Skeletal muscle tissue (tissue), 4 donors: ENCODE data around the gene TM7SF3. TPM values are rescaled to one million over a fixed set of nuclear protein-coding genes. Genes with fewer than 3 reads are reported as not detected.
A peak's percentile ranks its signal among the peaks of the same experiment; 100 is the strongest.

Source experiments
- H3K27ac ChIP-seq: one replicate; pipeline ENCODE4 v1.7.0; 2013; ENCODE audit warnings: mild to moderate bottlenecking, low read depth, low read length, inconsistent platforms
- H3K27me3 ChIP-seq, 3 donors: one replicate each; pipeline ENCODE4 v1.7.0; 2013; ENCODE audit warnings: low read length in 3 of 3; ENCODE audit not compliant: control insufficient read depth in 3 of 3, insufficient read depth in 3 of 3
- H3K36me3 ChIP-seq, 3 donors: one replicate each; pipeline ENCODE4 v1.7.0; 2013; ENCODE audit warnings: low read length in 3 of 3; ENCODE audit not compliant: control insufficient read depth in 3 of 3, insufficient read depth in 3 of 3
- H3K4me1 ChIP-seq, 3 donors: one replicate each; pipeline ENCODE4 v1.7.0; 2013; ENCODE audit warnings: low read length in 3 of 3, mild to moderate bottlenecking in 3 of 3; ENCODE audit not compliant: control insufficient read depth in 3 of 3, insufficient read depth in 3 of 3
- H3K4me3 ChIP-seq, 3 donors: one replicate each; pipeline ENCODE4 v1.7.0; 2013; ENCODE audit warnings: low read length in 3 of 3
- H3K9ac ChIP-seq, 3 donors: one replicate each; pipeline ENCODE4 v1.7.0; 2013; ENCODE audit warnings: low read length in 3 of 3, mild to moderate bottlenecking in 3 of 3, moderate library complexity in 2 of 3, low read depth in 1 of 3
- H3K9me3 ChIP-seq, 3 donors: one replicate each; pipeline ENCODE4 v1.7.0; 2013; ENCODE audit warnings: low read length in 3 of 3; ENCODE audit not compliant: control insufficient read depth in 3 of 3
- total RNA-seq: library from RNA; depleted of rRNA; stranded (reverse); fragments of >200 nt; gene quantifications from one replicate; pipeline ENCODE4 v1.2.3, GENCODE V29; 2014
- donor health status: Osteomylitis.

The TM7SF3 gene
- total RNA-seq, 1 donor from 2014 or later = 31.8 TPM

- Histone ChIP-seq H3K4me3 (no peak overlapping the region), H3K4me1 (no peaks in the 10 kb centered on the region), H3K27me3 (no peaks in the 10 kb centered on the region), H3K9ac (no peak overlapping the region), H3K36me3 (no peaks in the 10 kb centered on the region), H3K9me3 (no peaks in the 10 kb centered on the region), H3K27ac (no peak overlapping the region)
These were observed 8.7 kb downstream of the TM7SF3 start for GRCh38 chr12:27005495-27005894.

- H3K9me3 ChIP-seq = no peaks in the 10 kb centered on the region
- H3K36me3 ChIP-seq = peaks cover 0 to 7% (median 3%) of the 10 kb centered on the region in 3 donors
- H3K27ac ChIP-seq = no peak overlapping the region
- no peak overlapping the region for H3K9ac ChIP-seq
- no peak overlapping the region for H3K4me3 ChIP-seq
- H3K4me1 ChIP-seq = no peaks in the 10 kb centered on the region
- no peaks in the 10 kb centered on the region for H3K27me3 ChIP-seq
These were observed 10.5 kb downstream of the TM7SF3 start for GRCh38 chr12:27003421-27004381.

- H3K27me3 ChIP-seq = no peaks in the 10 kb centered on the region
- H3K4me1 ChIP-seq = no peaks in the 10 kb centered on the region
- peaks cover 0 to 12% (median 7%) of the 10 kb centered on the region in 3 donors for H3K36me3 ChIP-seq
- H3K9me3 ChIP-seq = no peaks in the 10 kb centered on the region
- H3K27ac ChIP-seq = no peak overlapping the region
- H3K9ac ChIP-seq = no peak overlapping the region
- H3K4me3 ChIP-seq = no peak overlapping the region
These were observed 12.0 kb downstream of the TM7SF3 start for GRCh38 chr12:27002141-27002540.

- Histone ChIP-seq H3K27ac (no peak overlapping the region), H3K36me3 (peaks cover 0 to 15% (median 7%) of the 10 kb centered on the region in 3 donors)
These were observed 12.5 kb downstream of the TM7SF3 start for GRCh38 chr12:27001663-27002062.

GRCh38 chr12:27000961-27001360 is 13.2 kb downstream of the TM7SF3 start:
- Histone ChIP-seq H3K4me1 (no peaks in the 10 kb centered on the region), H3K9me3 (no peaks in the 10 kb centered on the region), H3K27me3 (no peaks in the 10 kb centered on the region), H3K4me3 (no peak overlapping the region), H3K9ac (no peak overlapping the region), H3K27ac (no peak overlapping the region), H3K36me3 (peaks cover 0 to 17% (median 7%) of the 10 kb centered on the region in 3 donors)

More at GRCh38 chr12:27001663-27002062, 12.5 kb downstream of the TM7SF3 start:
- H3K4me3 ChIP-seq = no peak overlapping the region
- no peaks in the 10 kb centered on the region for H3K9me3 ChIP-seq
- no peaks in the 10 kb centered on the region for H3K4me1 ChIP-seq
- no peak overlapping the region for H3K9ac ChIP-seq
- no peaks in the 10 kb centered on the region for H3K27me3 ChIP-seq

GRCh38 chr12:26997003-26997402 is 17.2 kb downstream of the TM7SF3 start:
- H3K27ac ChIP-seq = peak overlapping the region; percentile 23
- no peak overlapping the region for H3K9ac ChIP-seq
- H3K27me3 ChIP-seq = no peaks in the 10 kb centered on the region
- H3K36me3 ChIP-seq = peaks cover 7 to 39% (median 28%) of the 10 kb centered on the region in 3 donors
- H3K4me1 ChIP-seq = no peaks in the 10 kb centered on the region
- H3K9me3 ChIP-seq = no peaks in the 10 kb centered on the region
- H3K4me3 ChIP-seq = no peak overlapping the region

- H3K27me3 ChIP-seq = no peaks in the 10 kb centered on the region
- H3K36me3 ChIP-seq = peaks cover 7 to 40% (median 28%) of the 10 kb centered on the region in 3 donors
- no peak overlapping the region for H3K9ac ChIP-seq
- H3K4me1 ChIP-seq = no peaks in the 10 kb centered on the region
- H3K27ac ChIP-seq = no peak overlapping the region
- H3K9me3 ChIP-seq = no peaks in the 10 kb centered on the region
- no peak overlapping the region for H3K4me3 ChIP-seq
These were observed 18.5 kb downstream of the TM7SF3 start for GRCh38 chr12:26995706-26996105.

- Histone ChIP-seq H3K36me3 (peaks cover 9 to 45% (median 31%) of the 10 kb centered on the region in 3 donors), H3K9me3 (no peaks in the 10 kb centered on the region), H3K9ac (no peak overlapping the region), H3K27me3 (no peaks in the 10 kb centered on the region), H3K4me1 (no peaks in the 10 kb centered on the region), H3K27ac (no peak overlapping the region), H3K4me3 (no peak overlapping the region)
These were observed 20.1 kb downstream of the TM7SF3 start for GRCh38 chr12:26994109-26994508.

GRCh38 chr12:26991826-26992225 is 22.4 kb downstream of the TM7SF3 start:
- no peak overlapping the region for H3K9ac ChIP-seq
- no peaks in the 10 kb centered on the region for H3K27me3 ChIP-seq
- no peaks in the 10 kb centered on the region for H3K9me3 ChIP-seq
- H3K4me3 ChIP-seq = no peak overlapping the region
- no peaks in the 10 kb centered on the region for H3K4me1 ChIP-seq
- no peak overlapping the region for H3K27ac ChIP-seq
- peaks cover 9 to 38% (median 31%) of the 10 kb centered on the region in 3 donors for H3K36me3 ChIP-seq

GRCh38 chr12:26989873-26990272 is 24.3 kb downstream of the TM7SF3 start:
- H3K9ac ChIP-seq = no peak overlapping the region
- no peak overlapping the region for H3K4me3 ChIP-seq
- peaks cover 4 to 25% (median 22%) of the 10 kb centered on the region in 3 donors for H3K36me3 ChIP-seq
- no peak overlapping the region for H3K27ac ChIP-seq
- no peaks in the 10 kb centered on the region for H3K4me1 ChIP-seq
- H3K9me3 ChIP-seq = no peaks in the 10 kb centered on the region
- H3K27me3 ChIP-seq = no peaks in the 10 kb centered on the region
